Activated B cell treated with CpG ODN at 0.5 μM for 24 hours (primary cell): Measurements from ENCODE around the gene DDX23. TPM values are rescaled to one million over a fixed set of nuclear protein-coding genes. Genes with fewer than 3 reads are reported as not detected.
"Not testable (repeated sequence)": the region's sequence is repeated elsewhere in the genome, so short reads cannot be mapped to it uniquely, and the experiment has no call there.

Source experiments
- ATAC-seq: fragments of 200-7000 bp; cut with Tn5 transposase; one replicate; pipeline ENCODE4 v1.10.0; 2021; ENCODE audit warnings: low read depth, mild to moderate bottlenecking, moderate library complexity
- CTCF ChIA-PET: fragments of 350-600 bp; sonication (Branson Sonifier 250); formaldehyde crosslinking; loops from one replicate; lab custom pipeline; 2021; ENCODE audit warnings: antibody characterized with exemption; lab: Charles Lee
- POLR2A ChIA-PET: fragments of 350-600 bp; sonication (Branson Sonifier 250); formaldehyde crosslinking; loops from one replicate; lab custom pipeline; 2021; ENCODE audit warnings: antibody characterized with exemption; lab: Charles Lee
- DNase-seq: peaks from one replicate; pipeline ENCODE4 v3.0.0; 2022
- H3K27ac Mint-ChIP-seq: one replicate; pipeline ENCODE4 v1.8.0; 2020; ENCODE audit warnings: mixed read lengths
- H3K27me3 Mint-ChIP-seq: one replicate; pipeline ENCODE4 v1.8.0; 2021; ENCODE audit warnings: mixed read lengths
- H3K36me3 Mint-ChIP-seq: one replicate; pipeline ENCODE4 v1.8.0; 2021; ENCODE audit warnings: low read depth, mixed read lengths
- H3K4me1 Mint-ChIP-seq: one replicate; pipeline ENCODE4 v1.8.0; 2021; ENCODE audit warnings: mixed read lengths
- H3K4me3 Mint-ChIP-seq: one replicate; pipeline ENCODE4 v1.8.0; 2020; ENCODE audit warnings: mild to moderate bottlenecking, mixed read lengths
- H3K9me3 Mint-ChIP-seq: one replicate; pipeline ENCODE4 v1.8.0; 2020; ENCODE audit warnings: mixed read lengths
- CTCF ChIP-seq: fragments of 200-600 bp; IDR thresholded peaks from one replicate; pipeline ENCODE4 v1.8.0; 2022; ENCODE audit warnings: antibody characterized with exemption, mild to moderate bottlenecking
- intact Hi-C: fragments of 100-400 bp; cut with micrococcal nuclease; formaldehyde crosslinking; loops from one replicate; pipeline ENCODE4 v1.15.1; 2024
- total RNA-seq: library from RNA; stranded (reverse); gene quantifications from 2 replicates; pipeline ENCODE4 v1.2.3, GENCODE V29; 2022

The DDX23 gene
- total RNA-seq, 1 donor from 2014 or later = 116 TPM

GRCh38 chr12:48865281-48866051 lies 13.5 kb upstream of the DDX23 start, which contains the start of gene RND1:
Gene RND1, minus strand, starts transcription at chr12:48865870. Its CDS starts 103 bp downstream, at chr12:48865767.
- DNase-seq = peak; percentile 64
- no peak for TF ChIP-seq CTCF

GRCh38 chr12:48863291-48863690 lies 11.3 kb upstream of the DDX23 start:
- TF ChIP-seq CTCF = no peak
- H3K4me1 Mint-ChIP-seq = peaks cover 27% of the 10 kb centered on the region
- no peaks in the 10 kb centered on the region for H3K27me3 Mint-ChIP-seq
- H3K27ac Mint-ChIP-seq = no peak overlapping the region
- CTCF ChIA-PET = interaction anchor here (5.7 kb wide), 1 partner anchor 11 kb away, joined by 40 read pairs; the partner anchor contains the start of gene DDX23
- H3K36me3 Mint-ChIP-seq = peaks cover 5% of the 10 kb centered on the region
- no peak for ATAC-seq
- H3K9me3 Mint-ChIP-seq = no peaks in the 10 kb centered on the region
- no peak overlapping the region for H3K4me3 Mint-ChIP-seq
- no peak for DNase-seq
- intact Hi-C loops = no loop called here
- POLR2A ChIA-PET = interaction anchor here (0.6 kb wide), 1 partner anchor 57 kb away, joined by 5 read pairs; no protein-coding TSS in a partner anchor

More at GRCh38 chr12:48865281-48866051, 13.5 kb upstream of the DDX23 start, which contains the start of gene RND1:
- intact Hi-C loops = loop anchor here (1.0 to 2.0 kb wide), 3 partner anchors 13 to 92 kb away; partner anchors contain the start of genes ARF3, DDX23 and FKBP11
- H3K9me3 Mint-ChIP-seq = no peaks in the 10 kb centered on the region
- POLR2A ChIA-PET = interaction anchor here (0.6 to 2.8 kb wide), 10 partner anchors 10 to 876 kb away, joined by 3 to 53 read pairs (median 5); partner anchors contain the start of genes DDX23, FKBP11, TMBIM6 and WNT1
- peak; percentile 90 for ATAC-seq
- peaks cover 5% of the 10 kb centered on the region for H3K36me3 Mint-ChIP-seq
- H3K4me3 Mint-ChIP-seq = peak within 1 kb of the TSS; percentile 95
- H3K27ac Mint-ChIP-seq = peak within 1 kb of the TSS; percentile 78
- H3K27me3 Mint-ChIP-seq = no peaks in the 10 kb centered on the region
- CTCF ChIA-PET = interaction anchor here (1.5 to 5.7 kb wide), 3 partner anchors 9 to 25 kb away, joined by 4 to 40 read pairs (median 10); partner anchors contain the start of gene DDX23
- H3K4me1 Mint-ChIP-seq = peaks cover 27% of the 10 kb centered on the region

- Mint-ChIP-seq H3K27me3 (no peaks in the 10 kb centered on the region), H3K4me3 (no peak overlapping the region), H3K9me3 (no peaks in the 10 kb centered on the region), H3K36me3 (peaks cover 5% of the 10 kb centered on the region), H3K27ac (no peak overlapping the region), H3K4me1 (peaks cover 28% of the 10 kb centered on the region)
- intact Hi-C loops = no loop called here
- ChIA-PET POLR2A (no interaction called here), CTCF (interaction anchor here (5.7 kb wide), 1 partner anchor 10 kb away, joined by 40 read pairs; the partner anchor contains the start of gene DDX23)
- no peak for TF ChIP-seq CTCF
- DNase-seq (no peak), ATAC-seq (no peak)
Observed at GRCh38 chr12:48862760-48863159, 10.8 kb upstream of the DDX23 start.

GRCh38 chr12:48861111-48861510 lies 9.1 kb upstream of the DDX23 start:
- H3K4me3 Mint-ChIP-seq = no peak overlapping the region
- H3K27me3 Mint-ChIP-seq = no peaks in the 10 kb centered on the region
- DNase-seq (no peak), ATAC-seq (no peak)
- no peak for TF ChIP-seq CTCF
- H3K4me1 Mint-ChIP-seq = peaks cover 30% of the 10 kb centered on the region
- no peak overlapping the region for H3K27ac Mint-ChIP-seq
- POLR2A ChIA-PET = no interaction called here
- H3K9me3 Mint-ChIP-seq = no peaks in the 10 kb centered on the region
- intact Hi-C loops = no loop called here
- CTCF ChIA-PET = no interaction called here
- peaks cover 5% of the 10 kb centered on the region for H3K36me3 Mint-ChIP-seq

- POLR2A ChIA-PET = interaction anchor here (0.7 kb wide), 1 partner anchor 413 kb away, joined by 5 read pairs; no protein-coding TSS in a partner anchor
- DNase-seq, H3K4me3 Mint-ChIP-seq, H3K36me3 Mint-ChIP-seq, H3K27ac Mint-ChIP-seq, intact Hi-C loops, ATAC-seq, H3K27me3 Mint-ChIP-seq, H3K9me3 Mint-ChIP-seq: not testable (repeated sequence)
- H3K4me1 Mint-ChIP-seq = peaks cover 23% of the 10 kb centered on the region
- CTCF ChIA-PET = interaction anchor here (0.9 to 1.0 kb wide), 2 partner anchors 20 to 30 kb away, joined by 3 to 4 read pairs; no protein-coding TSS in a partner anchor
Observed at GRCh38 chr12:48860236-48860635, 8.3 kb upstream of the DDX23 start.
